K562 (cell line): ENCODE measurements around the gene CLCN4. TPM values are rescaled to one million over a fixed set of nuclear protein-coding genes. Genes with fewer than 3 reads are reported as not detected.
A peak's percentile ranks its signal among the peaks of the same experiment; 100 is the strongest.

Source experiments
- DEAF1 ChIP-seq: fragments of 450-650 bp; formaldehyde crosslinking; IDR thresholded peaks from 2 replicates; pipeline ENCODE4 v1.4.0; 2020; ENCODE audit warnings: mild to moderate bottlenecking, moderate library complexity
- HCFC1 ChIP-seq: IDR thresholded peaks from 2 replicates; pipeline ENCODE4 v1.6.1; 2012; ENCODE audit warnings: low read depth, low read length, improper control_type of control experiment
- KLF16 ChIP-seq: IDR thresholded peaks from 2 replicates; pipeline ENCODE4 v1.6.1; 2016; ENCODE audit warnings: antibody characterized with exemption
- LCOR ChIP-seq: sonication (generic); formaldehyde crosslinking; IDR thresholded peaks from 2 replicates; pipeline ENCODE4 v1.8.0; 2022; ENCODE audit warnings: mild to moderate bottlenecking, missing genetic modification reagents
- MNT ChIP-seq, 2 experiments: fragments of 450-650 bp; conservative IDR thresholded peaks; 2 replicates each; pipeline ENCODE4 v1.6.1; 2017; ENCODE audit warnings: mild to moderate bottlenecking in 2 of 2, moderate library complexity in 2 of 2
- NFE2 ChIP-seq: IDR thresholded peaks from 2 replicates; pipeline ENCODE4 v1.6.1; 2014; ENCODE audit warnings: antibody characterized with exemption, low read depth
- PRMT5 ChIP-seq: sonication (generic); formaldehyde crosslinking; IDR thresholded peaks from 2 replicates; pipeline ENCODE4 v1.5.0; 2020; ENCODE audit warnings: missing genetic modification reagents
- SREBF2 ChIP-seq: sonication (generic); formaldehyde crosslinking; IDR thresholded peaks from 2 replicates; pipeline ENCODE4 v1.4.0; 2020; ENCODE audit warnings: mild to moderate bottlenecking, missing genetic modification reagents
- TBP ChIP-seq: optimal IDR thresholded peaks from 2 replicates; pipeline ENCODE3; 2011; ENCODE audit warnings: low read depth, low read length, improper control_type of control experiment
- ZNF124 ChIP-seq: sonication (generic); formaldehyde crosslinking; IDR thresholded peaks from 2 replicates; pipeline ENCODE4 v1.8.1; 2022; ENCODE audit warnings: missing genetic modification reagents
- polyA plus RNA-seq, 8 experiments: library from polyadenylated mRNA; depleted of rRNA in 4 of 8; stranded (reverse) in 5 of 8; unstranded in 3 of 8; fragments of >200 nt; fragmentation: Nextera tagmentation in 2 of 8; fragmentation: Illumina TruSeq in 1 of 8; extraction: Ambion mirVana in 2 of 8; extraction: Trizol in 1 of 8; gene quantifications; 2 replicates each; pipeline versions ENCODE4 v1.2.1 to v1.2.3, GENCODE V29; 2011 to 2014; ENCODE audit warnings: inconsistent platforms in 1 of 8, missing spikeins in 1 of 8
- total RNA-seq, 7 experiments: library from RNA; depleted of rRNA in 6 of 7; stranded (reverse); fragments of >200 nt in 6 of 7; fragmentation: Illumina TruSeq in 2 of 7; extraction: Trizol in 2 of 7; gene quantifications; 2 replicates each; pipeline versions ENCODE4 v1.2.1 to v1.2.3, GENCODE V29; 2011 to 2021; ENCODE audit warnings: low replicate concordance in 1 of 7
- TF ChIP-seq, protein P1 (sequence below), 2 experiments: fragments of 450-650 bp; formaldehyde crosslinking in 1 of 2; IDR thresholded peaks; 2 replicates each; pipeline versions ENCODE4 v1.4.0 to v1.6.1; 2014 to 2020; ENCODE audit warnings: mild to moderate bottlenecking in 2 of 2, borderline replicate concordance in 1 of 2, low read depth in 1 of 2
- TF ChIP-seq, protein P2 (sequence below): sonication (generic); formaldehyde crosslinking; IDR thresholded peaks from 2 replicates; pipeline ENCODE4 v1.8.1; 2023; ENCODE audit warnings: mild to moderate bottlenecking, missing genetic modification reagents

CLCN4 gene
- total and polyA plus RNA-seq, 9 of the 15 experiments (the other 6 are each of a cell fraction or from before 2014, with no cell fraction given), result 0.03 to 0.24 (median 0.10) TPM; not detected in 1

GRCh38 chrX:10119399-10119990, 37.3 kb upstream of the CLCN4 start (continued):
- TF ChIP-seq, protein P1, sequence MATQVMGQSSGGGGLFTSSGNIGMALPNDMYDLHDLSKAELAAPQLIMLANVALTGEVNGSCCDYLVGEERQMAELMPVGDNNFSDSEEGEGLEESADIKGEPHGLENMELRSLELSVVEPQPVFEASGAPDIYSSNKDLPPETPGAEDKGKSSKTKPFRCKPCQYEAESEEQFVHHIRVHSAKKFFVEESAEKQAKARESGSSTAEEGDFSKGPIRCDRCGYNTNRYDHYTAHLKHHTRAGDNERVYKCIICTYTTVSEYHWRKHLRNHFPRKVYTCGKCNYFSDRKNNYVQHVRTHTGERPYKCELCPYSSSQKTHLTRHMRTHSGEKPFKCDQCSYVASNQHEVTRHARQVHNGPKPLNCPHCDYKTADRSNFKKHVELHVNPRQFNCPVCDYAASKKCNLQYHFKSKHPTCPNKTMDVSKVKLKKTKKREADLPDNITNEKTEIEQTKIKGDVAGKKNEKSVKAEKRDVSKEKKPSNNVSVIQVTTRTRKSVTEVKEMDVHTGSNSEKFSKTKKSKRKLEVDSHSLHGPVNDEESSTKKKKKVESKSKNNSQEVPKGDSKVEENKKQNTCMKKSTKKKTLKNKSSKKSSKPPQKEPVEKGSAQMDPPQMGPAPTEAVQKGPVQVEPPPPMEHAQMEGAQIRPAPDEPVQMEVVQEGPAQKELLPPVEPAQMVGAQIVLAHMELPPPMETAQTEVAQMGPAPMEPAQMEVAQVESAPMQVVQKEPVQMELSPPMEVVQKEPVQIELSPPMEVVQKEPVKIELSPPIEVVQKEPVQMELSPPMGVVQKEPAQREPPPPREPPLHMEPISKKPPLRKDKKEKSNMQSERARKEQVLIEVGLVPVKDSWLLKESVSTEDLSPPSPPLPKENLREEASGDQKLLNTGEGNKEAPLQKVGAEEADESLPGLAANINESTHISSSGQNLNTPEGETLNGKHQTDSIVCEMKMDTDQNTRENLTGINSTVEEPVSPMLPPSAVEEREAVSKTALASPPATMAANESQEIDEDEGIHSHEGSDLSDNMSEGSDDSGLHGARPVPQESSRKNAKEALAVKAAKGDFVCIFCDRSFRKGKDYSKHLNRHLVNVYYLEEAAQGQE (IDR thresholded peaks at IDR 0.05; ENCODE audit: borderline replicate concordance), result peak; percentile 97
- TF ChIP-seq, protein P1 (CRISPR knock-in tag; IDR thresholded peaks at IDR 0.05; ENCODE audit: low read depth), result no peak
- TF ChIP-seq SREBF2 (CRISPR knock-in tag), result no peak
- TF ChIP-seq, protein P2, sequence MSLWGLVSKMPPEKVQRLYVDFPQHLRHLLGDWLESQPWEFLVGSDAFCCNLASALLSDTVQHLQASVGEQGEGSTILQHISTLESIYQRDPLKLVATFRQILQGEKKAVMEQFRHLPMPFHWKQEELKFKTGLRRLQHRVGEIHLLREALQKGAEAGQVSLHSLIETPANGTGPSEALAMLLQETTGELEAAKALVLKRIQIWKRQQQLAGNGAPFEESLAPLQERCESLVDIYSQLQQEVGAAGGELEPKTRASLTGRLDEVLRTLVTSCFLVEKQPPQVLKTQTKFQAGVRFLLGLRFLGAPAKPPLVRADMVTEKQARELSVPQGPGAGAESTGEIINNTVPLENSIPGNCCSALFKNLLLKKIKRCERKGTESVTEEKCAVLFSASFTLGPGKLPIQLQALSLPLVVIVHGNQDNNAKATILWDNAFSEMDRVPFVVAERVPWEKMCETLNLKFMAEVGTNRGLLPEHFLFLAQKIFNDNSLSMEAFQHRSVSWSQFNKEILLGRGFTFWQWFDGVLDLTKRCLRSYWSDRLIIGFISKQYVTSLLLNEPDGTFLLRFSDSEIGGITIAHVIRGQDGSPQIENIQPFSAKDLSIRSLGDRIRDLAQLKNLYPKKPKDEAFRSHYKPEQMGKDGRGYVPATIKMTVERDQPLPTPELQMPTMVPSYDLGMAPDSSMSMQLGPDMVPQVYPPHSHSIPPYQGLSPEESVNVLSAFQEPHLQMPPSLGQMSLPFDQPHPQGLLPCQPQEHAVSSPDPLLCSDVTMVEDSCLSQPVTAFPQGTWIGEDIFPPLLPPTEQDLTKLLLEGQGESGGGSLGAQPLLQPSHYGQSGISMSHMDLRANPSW (CRISPR knock-in tag), result 0 out of 2 replicates have a peak, but pooled peaks have one; percentile 44
- no peak for TF ChIP-seq PRMT5 (CRISPR knock-in tag)
- TF ChIP-seq TBP, result peak; percentile 68
- TF ChIP-seq HCFC1, result peak; percentile 42
- TF ChIP-seq ZNF124, result no peak
- TF ChIP-seq NFE2, result no peak
- peak; percentile 100 for TF ChIP-seq DEAF1
- peak in 1 of 2 experiments; percentile 36; a peak in 1 of 4 replicates for TF ChIP-seq MNT (conservative IDR thresholded peaks at IDR 0.05)
- peak; percentile 93 for TF ChIP-seq LCOR (CRISPR knock-in tag)
- TF ChIP-seq KLF16, result peak; percentile 81
